ENCODE measurements around the gene MACROD1. TPM values are rescaled to one million over a fixed set of nuclear protein-coding genes. Genes with fewer than 3 reads are reported as not detected.

MACROD1 gene
- total and polyA plus RNA-seq, 2 experiments from 2014 or later, result 21.2 to 403 TPM

DNA sequence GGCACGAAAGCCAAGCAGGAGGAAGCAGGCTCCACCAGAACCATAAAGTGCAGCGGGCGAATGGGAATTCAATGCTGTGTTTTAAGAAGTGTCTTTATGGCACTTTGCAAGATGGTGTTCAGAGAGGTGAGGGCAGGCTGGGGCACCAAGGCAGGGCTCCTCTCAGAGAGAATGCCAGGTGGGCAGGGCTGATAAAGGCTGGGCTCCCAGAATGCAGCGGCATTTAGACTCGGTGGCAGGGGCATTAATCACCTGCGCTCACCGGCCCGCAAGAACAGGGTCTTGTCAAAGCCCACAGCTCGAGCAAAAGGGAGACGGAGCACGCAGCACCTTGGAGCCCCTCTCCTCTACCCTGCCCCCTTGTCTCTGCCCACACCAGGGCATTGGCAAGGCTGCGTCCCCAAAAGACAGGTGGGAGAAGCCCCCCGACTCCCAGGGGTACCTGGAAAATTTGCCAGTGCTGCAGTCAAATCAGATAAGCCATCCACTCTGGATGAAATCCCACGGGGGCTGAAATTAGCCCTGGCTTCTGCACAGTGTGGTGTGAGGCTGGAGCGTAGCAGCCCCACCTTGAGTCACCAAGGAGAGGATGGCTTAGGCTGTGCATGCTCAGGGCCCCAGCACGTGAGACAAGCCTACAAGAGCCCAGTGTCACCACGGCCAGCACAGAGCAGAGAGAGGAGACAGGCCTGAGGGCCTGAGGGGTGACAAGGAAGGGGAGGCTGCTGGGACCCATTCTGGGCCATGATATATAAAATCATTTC lies 8.1 kb downstream of the MACROD1 start:
- H3K79me2 ChIP-seq (ENCODE audit: insufficient read depth), result no peaks in the 10 kb centered on the region
- no peaks in the 10 kb centered on the region for H3K4me1 ChIP-seq (ENCODE audit: insufficient read depth)
- TF ChIP-seq EZH2phosphoT487 (IDR thresholded peaks at IDR 0.05; ENCODE audit: insufficient read depth, low read depth), result no peak
- no peak for TF ChIP-seq EZH2 (IDR thresholded peaks at IDR 0.05; ENCODE audit: insufficient read depth, poor library complexity, severe bottlenecking)
- 91 to 93% methylated on average over 17 of the region's 17 CpGs for WGBS, 2 experiments (ENCODE audit: low coverage in 1 of 2, low lambda C conversion rate in 2 of 2, missing lambda C conversion rate in 2 of 2)
- DNase-seq, result no peak
- H3F3A ChIP-seq (ENCODE audit: insufficient read depth), result no peaks in the 10 kb centered on the region
- H3K27ac ChIP-seq, result no peak overlapping the region
- in situ Hi-C loops (cut with MboI), result no loop called here
- no peaks in the 10 kb centered on the region for H4K20me1 ChIP-seq (ENCODE audit: insufficient read depth)
- H2AFZ ChIP-seq, result no peak overlapping the region
- H3K9me3 ChIP-seq (ENCODE audit: low read depth), result no peaks in the 10 kb centered on the region
- H3K4me3 ChIP-seq, result no peak overlapping the region
- no peaks in the 10 kb centered on the region for H3K27me3 ChIP-seq (replicated peaks; ENCODE audit: insufficient read depth)
- no peaks in the 10 kb centered on the region for H3K36me3 ChIP-seq (ENCODE audit: low read depth)
- no peaks in the 10 kb centered on the region for H3K9me2 ChIP-seq (ENCODE audit: insufficient read depth)
- no peak overlapping the region for H3K4me2 ChIP-seq (ENCODE audit: unreplicated experiment)
- no peak overlapping the region for H3K9ac ChIP-seq

DNA sequence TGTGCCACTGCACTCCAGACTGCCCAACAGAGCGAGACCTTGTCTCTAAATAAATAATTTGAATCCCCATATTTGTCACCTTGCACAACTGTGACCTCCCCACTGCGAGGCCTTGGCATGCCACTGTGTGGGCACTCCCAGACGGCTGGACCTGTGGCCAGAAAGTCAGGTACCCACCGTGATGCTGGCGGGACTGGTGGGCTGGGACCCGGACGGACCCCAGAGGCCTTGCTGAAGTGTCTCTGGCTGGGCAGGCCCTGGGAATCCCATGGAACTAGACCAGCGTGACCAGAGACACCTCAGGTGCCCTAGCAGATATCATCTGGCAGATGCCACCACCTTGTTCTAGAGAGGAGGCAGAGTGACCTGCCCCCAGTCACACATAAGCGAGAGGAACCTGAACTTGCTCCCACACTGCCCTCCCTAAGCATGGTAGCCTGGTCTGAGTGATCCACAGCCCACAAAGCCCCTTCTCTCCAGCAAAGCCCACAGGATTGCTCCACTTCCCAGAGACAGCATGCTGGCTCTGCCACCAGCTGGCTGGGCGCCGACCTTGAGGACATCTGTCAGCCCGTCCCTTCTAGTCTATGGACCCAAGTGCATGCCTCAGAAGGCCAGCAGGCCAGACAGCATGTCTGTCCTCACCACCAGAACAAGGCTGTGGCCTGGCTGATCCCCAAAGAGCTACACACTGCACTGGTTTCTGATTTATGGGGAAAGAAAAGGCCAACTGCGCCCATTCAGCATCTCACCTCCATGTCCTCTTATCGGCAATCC lies 9.5 kb downstream of the MACROD1 start:
- no peaks in the 10 kb centered on the region for H3K27me3 ChIP-seq (replicated peaks; ENCODE audit: insufficient read depth)
- H3K9me2 ChIP-seq (ENCODE audit: insufficient read depth), result no peaks in the 10 kb centered on the region
- no peaks in the 10 kb centered on the region for H3F3A ChIP-seq (ENCODE audit: insufficient read depth)
- in situ Hi-C loops (cut with MboI), result no loop called here
- H3K4me3 ChIP-seq, result no peak overlapping the region
- H2AFZ ChIP-seq, result no peak overlapping the region
- H3K4me2 ChIP-seq (ENCODE audit: unreplicated experiment), result no peak overlapping the region
- 87 to 89% methylated on average over 14 of the region's 14 CpGs for WGBS, 2 experiments (ENCODE audit: low coverage in 1 of 2, low lambda C conversion rate in 2 of 2, missing lambda C conversion rate in 2 of 2)
- no peaks in the 10 kb centered on the region for H3K9me3 ChIP-seq (ENCODE audit: low read depth)
- no peaks in the 10 kb centered on the region for H3K79me2 ChIP-seq (ENCODE audit: insufficient read depth)
- TF ChIP-seq EZH2 (IDR thresholded peaks at IDR 0.05; ENCODE audit: insufficient read depth, poor library complexity, severe bottlenecking), result no peak
- no peak for TF ChIP-seq EZH2phosphoT487 (IDR thresholded peaks at IDR 0.05; ENCODE audit: insufficient read depth, low read depth)
- no peaks in the 10 kb centered on the region for H4K20me1 ChIP-seq (ENCODE audit: insufficient read depth)
- DNase-seq, result no peak
- H3K4me1 ChIP-seq (ENCODE audit: insufficient read depth), result no peaks in the 10 kb centered on the region
- H3K27ac ChIP-seq, result no peak overlapping the region
- no peak overlapping the region for H3K9ac ChIP-seq
- H3K36me3 ChIP-seq (ENCODE audit: low read depth), result no peaks in the 10 kb centered on the region

DNA sequence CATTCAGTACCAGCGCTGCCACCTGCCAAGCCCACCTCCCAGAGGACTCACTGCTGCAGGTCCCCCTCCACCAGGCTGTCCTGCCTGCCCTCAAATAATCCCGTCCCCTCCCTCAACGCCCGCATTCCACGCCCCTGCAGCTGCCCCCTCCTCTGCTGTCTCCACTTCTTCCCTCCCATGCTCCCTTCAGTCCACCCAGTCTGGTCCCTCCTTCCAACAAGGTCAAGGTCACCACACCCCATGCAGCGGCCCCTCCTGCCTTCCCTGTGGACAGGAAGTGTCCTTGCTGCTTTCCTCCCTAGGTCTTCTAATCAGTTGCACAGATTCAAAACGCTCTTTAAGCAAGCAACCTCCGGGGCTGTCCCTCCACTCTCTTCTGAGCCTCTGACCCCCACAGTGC lies 12.1 kb downstream of the MACROD1 start:
- H3K4me2 ChIP-seq (ENCODE audit: unreplicated experiment), result no peak overlapping the region
- no peaks in the 10 kb centered on the region for H3K9me3 ChIP-seq (ENCODE audit: low read depth)
- WGBS, 2 experiments (ENCODE audit: low coverage in 1 of 2, low lambda C conversion rate in 2 of 2, missing lambda C conversion rate in 2 of 2), result 52 to 55% methylated on average over 5 to 8 of the region's 8 CpGs
- no peaks in the 10 kb centered on the region for H3K9me2 ChIP-seq (ENCODE audit: insufficient read depth)
- no peak overlapping the region for H3K4me3 ChIP-seq
- H3K27ac ChIP-seq, result no peak overlapping the region
- no peaks in the 10 kb centered on the region for H3F3A ChIP-seq (ENCODE audit: insufficient read depth)
- H3K79me2 ChIP-seq (ENCODE audit: insufficient read depth), result no peaks in the 10 kb centered on the region
- no peaks in the 10 kb centered on the region for H3K4me1 ChIP-seq (ENCODE audit: insufficient read depth)
- H3K9ac ChIP-seq, result no peak overlapping the region
- in situ Hi-C loops (cut with MboI), result no loop called here
- H3K36me3 ChIP-seq (ENCODE audit: low read depth), result no peaks in the 10 kb centered on the region
- no peak for DNase-seq
- H2AFZ ChIP-seq, result no peak overlapping the region
- no peaks in the 10 kb centered on the region for H3K27me3 ChIP-seq (replicated peaks; ENCODE audit: insufficient read depth)
- no peaks in the 10 kb centered on the region for H4K20me1 ChIP-seq (ENCODE audit: insufficient read depth)
- TF ChIP-seq EZH2 (IDR thresholded peaks at IDR 0.05; ENCODE audit: insufficient read depth, poor library complexity, severe bottlenecking), result no peak
- TF ChIP-seq EZH2phosphoT487 (IDR thresholded peaks at IDR 0.05; ENCODE audit: insufficient read depth, low read depth), result no peak

DNA sequence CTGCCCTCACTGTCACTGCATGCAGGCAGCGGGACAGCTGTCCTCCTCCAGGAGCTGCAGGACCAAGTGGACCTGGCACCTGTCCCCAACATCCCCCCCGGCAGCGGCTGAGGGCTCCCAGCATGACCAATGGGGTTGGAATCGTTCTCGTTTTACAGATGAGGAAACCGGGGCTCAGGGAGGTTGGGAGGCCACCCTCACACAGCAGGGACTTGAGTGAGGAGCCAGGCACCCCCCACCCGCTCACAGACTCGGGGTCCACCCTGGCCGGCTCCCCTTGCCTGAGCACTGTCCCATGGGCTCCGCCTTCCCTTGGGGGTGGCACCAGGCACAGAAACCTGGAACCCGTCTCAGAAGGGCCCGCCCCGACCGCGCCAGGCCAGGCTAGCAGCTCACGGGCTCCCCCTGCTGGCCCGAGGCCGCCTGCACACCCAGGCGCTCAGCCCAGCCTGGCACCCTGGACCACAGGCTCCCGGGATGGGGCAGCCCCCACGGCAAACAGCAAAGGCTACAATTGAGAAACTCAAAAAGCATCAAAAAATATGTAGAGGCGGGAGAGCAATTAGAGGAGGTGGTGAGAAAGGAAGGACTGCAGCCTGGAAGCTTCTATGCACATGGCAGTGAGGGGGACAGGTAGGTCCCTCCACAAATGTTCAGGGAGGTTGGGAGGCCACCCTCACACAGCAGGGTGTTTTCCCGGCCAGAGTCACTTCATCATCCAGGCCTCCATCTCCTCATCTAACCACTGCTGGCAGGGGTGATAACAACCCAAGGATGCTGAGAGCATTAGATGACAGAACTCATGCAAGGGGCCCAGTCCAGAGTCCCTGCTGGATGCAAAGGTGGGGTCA lies 12.8 kb downstream of the MACROD1 start:
- peak overlapping the region; percentile 20 for H3K4me2 ChIP-seq (ENCODE audit: unreplicated experiment)
- H3K4me1 ChIP-seq (ENCODE audit: insufficient read depth), result no peaks in the 10 kb centered on the region
- no peaks in the 10 kb centered on the region for H4K20me1 ChIP-seq (ENCODE audit: insufficient read depth)
- peak overlapping the region; percentile 79 for H2AFZ ChIP-seq
- H3K79me2 ChIP-seq (ENCODE audit: insufficient read depth), result no peaks in the 10 kb centered on the region
- TF ChIP-seq EZH2 (IDR thresholded peaks at IDR 0.05; ENCODE audit: insufficient read depth, poor library complexity, severe bottlenecking) (no peak), EZH2phosphoT487 (IDR thresholded peaks at IDR 0.05; ENCODE audit: insufficient read depth, low read depth) (no peak)
- no peaks in the 10 kb centered on the region for H3K27me3 ChIP-seq (replicated peaks; ENCODE audit: insufficient read depth)
- H3K9me3 ChIP-seq (ENCODE audit: low read depth), result no peaks in the 10 kb centered on the region
- in situ Hi-C loops (cut with MboI), result no loop called here
- H3K9ac ChIP-seq, result no peak overlapping the region
- WGBS, 2 experiments (ENCODE audit: low coverage in 1 of 2, low lambda C conversion rate in 2 of 2, missing lambda C conversion rate in 2 of 2), result 12% methylated on average over 20 to 23 of the region's 23 CpGs
- H3F3A ChIP-seq (ENCODE audit: insufficient read depth), result no peaks in the 10 kb centered on the region
- H3K4me3 ChIP-seq, result peak overlapping the region; percentile 57
- DNase-seq, result peak; percentile 75
- H3K9me2 ChIP-seq (ENCODE audit: insufficient read depth), result no peaks in the 10 kb centered on the region
- no peak overlapping the region for H3K27ac ChIP-seq
- no peaks in the 10 kb centered on the region for H3K36me3 ChIP-seq (ENCODE audit: low read depth)

Measured in GM23248 (cell line).